ENCODE data around the gene LRG1.
"Not testable (repeated sequence)": the region's sequence is repeated elsewhere in the genome, so short reads cannot be mapped to it uniquely, and the experiment has no call there.

LRG1 gene

GRCh38 chr19:4533334-4533733 lies 6.5 kb downstream of the LRG1 start:
- H3K27me3 ChIP-seq (ENCODE audit: control insufficient read depth, insufficient read depth, low read length): peaks cover 15% of the 10 kb centered on the region
- no peaks in the 10 kb centered on the region for H3K36me3 ChIP-seq (ENCODE audit: control insufficient read depth, low read depth, low read length)
- no peaks in the 10 kb centered on the region for H3K4me1 ChIP-seq (ENCODE audit: control insufficient read depth, low read depth, low read length)
- no peak overlapping the region for H3K4me3 ChIP-seq (ENCODE audit: low read length)
- no peaks in the 10 kb centered on the region for H3K9me3 ChIP-seq (ENCODE audit: control insufficient read depth, low read depth, low read length)
- H3K27ac ChIP-seq (ENCODE audit: low read length): no peak overlapping the region
- H3K9ac ChIP-seq (ENCODE audit: low read length): no peak overlapping the region

- Histone ChIP-seq H3K9ac (ENCODE audit: low read length) (no peak overlapping the region), H3K27me3 (ENCODE audit: control insufficient read depth, insufficient read depth, low read length) (peaks cover 15% of the 10 kb centered on the region), H3K4me1 (ENCODE audit: control insufficient read depth, low read depth, low read length) (no peaks in the 10 kb centered on the region), H3K9me3 (ENCODE audit: control insufficient read depth, low read depth, low read length) (no peaks in the 10 kb centered on the region), H3K4me3 (ENCODE audit: low read length) (no peak overlapping the region), H3K27ac (ENCODE audit: low read length) (no peak overlapping the region), H3K36me3 (ENCODE audit: control insufficient read depth, low read depth, low read length) (no peaks in the 10 kb centered on the region)
Measured at GRCh38 chr19:4531562-4532165, 8.2 kb downstream of the LRG1 start.

- Histone ChIP-seq H3K4me1 (ENCODE audit: control insufficient read depth, low read depth, low read length) (no peaks in the 10 kb centered on the region), H3K9me3 (ENCODE audit: control insufficient read depth, low read depth, low read length) (no peaks in the 10 kb centered on the region), H3K27ac (ENCODE audit: low read length) (no peak overlapping the region), H3K4me3 (ENCODE audit: low read length) (no peak overlapping the region), H3K36me3 (ENCODE audit: control insufficient read depth, low read depth, low read length) (no peaks in the 10 kb centered on the region), H3K27me3 (ENCODE audit: control insufficient read depth, insufficient read depth, low read length) (peaks cover 15% of the 10 kb centered on the region), H3K9ac (ENCODE audit: low read length) (no peak overlapping the region)
Measured at GRCh38 chr19:4529924-4530522, 9.8 kb downstream of the LRG1 start.

- H3K27me3 ChIP-seq (ENCODE audit: control insufficient read depth, insufficient read depth, low read length): peaks cover 5% of the 10 kb centered on the region
- no peaks in the 10 kb centered on the region for H3K9me3 ChIP-seq (ENCODE audit: control insufficient read depth, low read depth, low read length)
Measured at GRCh38 chr19:4528843-4529242, 11.0 kb downstream of the LRG1 start.

GRCh38 chr19:4527377-4527776 lies 12.5 kb downstream of the LRG1 start:
- not testable (repeated sequence) for H3K4me3 ChIP-seq (ENCODE audit: low read length); H3K9me3 ChIP-seq (ENCODE audit: control insufficient read depth, low read depth, low read length); H3K9ac ChIP-seq (ENCODE audit: low read length); H3K27ac ChIP-seq (ENCODE audit: low read length); H3K27me3 ChIP-seq (ENCODE audit: control insufficient read depth, insufficient read depth, low read length); H3K4me1 ChIP-seq (ENCODE audit: control insufficient read depth, low read depth, low read length); H3K36me3 ChIP-seq (ENCODE audit: control insufficient read depth, low read depth, low read length)

More at GRCh38 chr19:4528843-4529242, 11.0 kb downstream of the LRG1 start:
- Histone ChIP-seq H3K9ac (ENCODE audit: low read length) (no peak overlapping the region), H3K4me1 (ENCODE audit: control insufficient read depth, low read depth, low read length) (no peaks in the 10 kb centered on the region), H3K4me3 (ENCODE audit: low read length) (no peak overlapping the region), H3K36me3 (ENCODE audit: control insufficient read depth, low read depth, low read length) (no peaks in the 10 kb centered on the region), H3K27ac (ENCODE audit: low read length) (no peak overlapping the region)

GRCh38 chr19:4525563-4526002 lies 14.3 kb downstream of the LRG1 start:
- no peaks in the 10 kb centered on the region for H3K4me1 ChIP-seq (ENCODE audit: control insufficient read depth, low read depth, low read length)
- H3K27me3 ChIP-seq (ENCODE audit: control insufficient read depth, insufficient read depth, low read length): peaks cover 9% of the 10 kb centered on the region
- H3K9me3 ChIP-seq (ENCODE audit: control insufficient read depth, low read depth, low read length): no peaks in the 10 kb centered on the region
- H3K4me3 ChIP-seq (ENCODE audit: low read length): no peak overlapping the region
- H3K36me3 ChIP-seq (ENCODE audit: control insufficient read depth, low read depth, low read length): no peaks in the 10 kb centered on the region
- H3K9ac ChIP-seq (ENCODE audit: low read length): no peak overlapping the region
- no peak overlapping the region for H3K27ac ChIP-seq (ENCODE audit: low read length)

GRCh38 chr19:4524808-4525562 lies 14.9 kb downstream of the LRG1 start:
- Histone ChIP-seq H3K27me3 (ENCODE audit: control insufficient read depth, insufficient read depth, low read length) (peaks cover 9% of the 10 kb centered on the region), H3K27ac (ENCODE audit: low read length) (no peak overlapping the region), H3K4me1 (ENCODE audit: control insufficient read depth, low read depth, low read length) (no peaks in the 10 kb centered on the region), H3K4me3 (ENCODE audit: low read length) (no peak overlapping the region), H3K9ac (ENCODE audit: low read length) (no peak overlapping the region), H3K9me3 (ENCODE audit: control insufficient read depth, low read depth, low read length) (no peaks in the 10 kb centered on the region), H3K36me3 (ENCODE audit: control insufficient read depth, low read depth, low read length) (no peaks in the 10 kb centered on the region)

- no peak overlapping the region for H3K27ac ChIP-seq (ENCODE audit: low read length)
- H3K9ac ChIP-seq (ENCODE audit: low read length): no peak overlapping the region
- no peaks in the 10 kb centered on the region for H3K36me3 ChIP-seq (ENCODE audit: control insufficient read depth, low read depth, low read length)
- no peaks in the 10 kb centered on the region for H3K4me1 ChIP-seq (ENCODE audit: control insufficient read depth, low read depth, low read length)
- no peak overlapping the region for H3K4me3 ChIP-seq (ENCODE audit: low read length)
- peaks cover 19% of the 10 kb centered on the region for H3K27me3 ChIP-seq (ENCODE audit: control insufficient read depth, insufficient read depth, low read length)
- no peaks in the 10 kb centered on the region for H3K9me3 ChIP-seq (ENCODE audit: control insufficient read depth, low read depth, low read length)
Measured at GRCh38 chr19:4523306-4524110, 16.3 kb downstream of the LRG1 start.

- Histone ChIP-seq H3K4me3 (ENCODE audit: low read length) (no peak overlapping the region), H3K27ac (ENCODE audit: low read length) (no peak overlapping the region), H3K36me3 (ENCODE audit: control insufficient read depth, low read depth, low read length) (no peaks in the 10 kb centered on the region), H3K9ac (ENCODE audit: low read length) (no peak overlapping the region), H3K9me3 (ENCODE audit: control insufficient read depth, low read depth, low read length) (no peaks in the 10 kb centered on the region), H3K4me1 (ENCODE audit: control insufficient read depth, low read depth, low read length) (no peaks in the 10 kb centered on the region), H3K27me3 (ENCODE audit: control insufficient read depth, insufficient read depth, low read length) (peaks cover 19% of the 10 kb centered on the region)
Measured at GRCh38 chr19:4522291-4523002, 17.4 kb downstream of the LRG1 start.

GRCh38 chr19:4521888-4522242 lies 18.0 kb downstream of the LRG1 start:
- Histone ChIP-seq H3K27me3 (ENCODE audit: control insufficient read depth, insufficient read depth, low read length) (peaks cover 19% of the 10 kb centered on the region), H3K4me1 (ENCODE audit: control insufficient read depth, low read depth, low read length) (no peaks in the 10 kb centered on the region), H3K36me3 (ENCODE audit: control insufficient read depth, low read depth, low read length) (no peaks in the 10 kb centered on the region), H3K27ac (ENCODE audit: low read length) (no peak overlapping the region), H3K4me3 (ENCODE audit: low read length) (no peak overlapping the region), H3K9me3 (ENCODE audit: control insufficient read depth, low read depth, low read length) (no peaks in the 10 kb centered on the region), H3K9ac (ENCODE audit: low read length) (no peak overlapping the region)
